Left renal pelvis (tissue), 4 donors: ENCODE results near the gene ZNF236. TPM values are rescaled to one million over a fixed set of nuclear protein-coding genes. Genes with fewer than 3 reads are reported as not detected.
"Not testable (repeated sequence)": the region's sequence is repeated elsewhere in the genome, so short reads cannot be mapped to it uniquely, and the experiment has no call there.

ENCODE experiments used
- DNase-seq, 4 donors: peaks; one replicate each; pipeline ENCODE4 v3.0.0-alpha.2; 2013; ENCODE audit warnings: low read depth in 4 of 4, low spot score in 3 of 4
- polyA plus RNA-seq, 4 donors: library from polyadenylated mRNA; unstranded; fragments of 120-200 nt; gene quantifications; one replicate each; pipeline ENCODE4 v1.2.1, GENCODE V29; 2013; ENCODE audit not compliant: insufficient read length in 4 of 4

The ZNF236 gene
- polyA plus RNA-seq, 4 donors = 9.1 to 11.3 (median 9.8) TPM

- DNase-seq = no peak
Observed at GRCh38 chr18:77016936-77017335, 194.6 kb downstream of the ZNF236 start.

DNA sequence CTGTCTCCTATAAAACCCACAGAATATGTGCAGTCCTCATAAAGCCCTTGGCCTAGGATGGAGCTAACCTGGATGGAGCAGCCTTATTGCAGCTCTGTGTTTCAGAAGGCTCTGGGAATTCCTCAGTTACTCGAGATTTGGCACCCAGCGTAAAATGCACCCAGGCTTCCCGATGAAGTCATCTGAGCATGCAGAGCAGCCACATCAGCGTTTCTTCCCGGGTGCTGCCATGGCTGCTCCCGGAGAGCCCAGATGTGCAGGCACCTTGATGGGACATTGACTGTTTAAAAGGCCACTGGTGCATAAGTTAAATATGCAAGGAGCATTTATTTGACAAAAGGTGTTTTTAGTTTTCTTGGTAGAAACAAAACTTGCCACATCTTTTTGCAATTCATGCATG is 195.0 kb downstream of the ZNF236 start:
- no peak for DNase-seq

- DNase-seq = not testable (repeated sequence)
Observed at GRCh38 chr18:77018650-77019049, 196.3 kb downstream of the ZNF236 start.

GRCh38 chr18:77019641-77020040 is 197.3 kb downstream of the ZNF236 start:
- no peak for DNase-seq
